Esophagus squamous epithelium (tissue), 5 donors: ENCODE data around the gene RPLP2. TPM values are rescaled to one million over a fixed set of nuclear protein-coding genes. Genes with fewer than 3 reads are reported as not detected.

Experiments used
- DNase-seq: peaks from one replicate; lab custom pipeline; 2025; lab: John Stamatoyannopoulos, UW
- H3K27ac ChIP-seq, 4 donors: fragments of 200-600 bp; sonication (generic); one replicate each; pipeline ENCODE4 v1.5.1; 2016 to 2019; ENCODE audit warnings: mild to moderate bottlenecking in 1 of 4
- H3K27me3 ChIP-seq, 4 donors: fragments of 200-600 bp; sonication (generic); 1 replicate in 3 of 4; 2 replicates in 1 of 4; pipeline versions ENCODE4 v1.5.1 to v1.6.0; 2017 to 2021; ENCODE audit warnings: antibody characterized with exemption in 1 of 4
- H3K36me3 ChIP-seq, 3 donors: fragments of 200-600 bp; sonication (generic); one replicate each; pipeline ENCODE4 v1.5.1; 2016 to 2019
- H3K4me1 ChIP-seq, 3 donors: fragments of 200-600 bp; sonication (generic); one replicate each; pipeline ENCODE4 v1.5.1; 2017 to 2019
- H3K4me3 ChIP-seq, 4 donors: fragments of 200-600 bp; sonication (generic); 1 replicate in 3 of 4; 2 replicates in 1 of 4; pipeline ENCODE4 v1.5.1; 2016 to 2019; ENCODE audit warnings: mild to moderate bottlenecking in 2 of 4, moderate library complexity in 1 of 4
- H3K9me3 ChIP-seq, 3 donors: fragments of 200-600 bp; sonication (generic); one replicate each; pipeline ENCODE4 v1.5.1; 2016 to 2019
- POLR2A ChIP-seq, 4 donors: fragments of 450-650 bp; IDR thresholded peaks; one replicate each; pipeline ENCODE4 v1.6.1; 2017; ENCODE audit warnings: antibody characterized with exemption in 4 of 4, mild to moderate bottlenecking in 4 of 4, moderate library complexity in 3 of 4
- WGBS, 2 donors: methylation state at CpG; one replicate each; pipeline ENCODE4 v1.1.5; 2018; 5-methylcytosine and 5-hydroxymethylcytosine counted together
- intact Hi-C: fragments of 100-400 bp; cut with DNase I; formaldehyde crosslinking; loops from one replicate; pipeline ENCODE4 v1.15.0; 2022
- total RNA-seq, 4 donors: library from RNA; depleted of rRNA; stranded (reverse); fragments of >200 nt; gene quantifications; one replicate each; pipeline ENCODE4 v1.1.0, GENCODE V29; 2016
- TF ChIP-seq, protein P1 (sequence below), 6 experiments: fragments of 450-650 bp in 4 of 6; fragments of 200-600 bp in 2 of 6; sonication (generic) in 2 of 6; IDR thresholded peaks; one replicate each; pipeline ENCODE4 v1.5.1; 2016 to 2019; ENCODE audit warnings: antibody characterized with exemption in 6 of 6, mild to moderate bottlenecking in 4 of 6, moderate library complexity in 4 of 6
- donor health status: DM: yes; HTN: yes; CAD: no.

RPLP2 gene
- total RNA-seq, 4 donors from 2014 or later = 232 to 871 (median 490) TPM

DNA sequence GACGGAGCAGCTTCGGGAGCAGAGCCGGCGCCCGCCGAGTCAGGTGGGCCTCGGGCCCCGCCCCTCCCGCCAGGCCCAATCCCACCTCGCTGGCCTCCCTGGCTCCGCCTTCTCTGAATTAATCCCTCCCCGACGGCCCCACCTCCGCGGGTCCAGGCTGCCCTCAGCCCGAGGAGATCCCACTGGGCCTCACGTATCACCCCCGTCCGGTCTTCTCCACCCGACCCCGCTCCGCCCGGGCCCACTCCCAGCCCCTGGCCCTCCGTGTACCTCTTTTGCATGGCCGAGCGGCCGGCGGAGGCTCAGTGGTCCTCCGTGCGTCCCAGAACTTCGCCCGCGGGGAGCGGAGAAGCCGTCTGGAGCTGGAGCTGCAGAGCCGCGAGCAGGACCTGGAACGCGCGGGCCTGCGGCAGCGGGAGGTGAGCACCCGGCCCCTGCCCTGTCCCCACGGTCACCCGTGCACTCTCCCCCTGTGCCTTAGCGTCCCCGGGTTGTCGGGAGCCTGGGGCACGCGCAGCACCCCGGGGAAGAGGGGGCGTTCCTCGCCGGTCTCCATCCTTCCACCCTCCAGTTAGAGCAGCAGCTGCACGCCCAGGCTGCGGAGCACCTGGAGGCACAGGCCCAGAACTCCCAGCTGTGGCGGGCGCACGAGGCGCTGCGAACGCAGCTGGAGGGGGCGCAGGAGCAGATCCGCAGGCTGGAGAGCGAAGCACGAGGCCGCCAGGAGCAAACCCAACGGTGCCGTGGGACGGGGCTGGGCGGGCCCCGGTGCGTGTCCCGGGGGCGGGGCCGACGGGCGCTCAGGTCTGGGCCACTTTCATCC, 20.7 kb downstream of the RPLP2 start:
- Histone ChIP-seq H3K4me3 (peak overlapping the region; percentile 1 to 62 (median 44)), H3K27ac (peak overlapping the region in 3 of 4 donors; percentile 65 to 80 (median 73)), H3K36me3 (peaks cover 0 to 6% (median 0%) of the 10 kb centered on the region in 3 donors), H3K27me3 (peaks cover 0 to 71% (median 7%) of the 10 kb centered on the region in 4 donors), H3K9me3 (no peaks in the 10 kb centered on the region), H3K4me1 (peaks cover 73 to 98% (median 79%) of the 10 kb centered on the region in 3 donors)
- intact Hi-C loops = no loop called here
- TF ChIP-seq, protein P1, sequence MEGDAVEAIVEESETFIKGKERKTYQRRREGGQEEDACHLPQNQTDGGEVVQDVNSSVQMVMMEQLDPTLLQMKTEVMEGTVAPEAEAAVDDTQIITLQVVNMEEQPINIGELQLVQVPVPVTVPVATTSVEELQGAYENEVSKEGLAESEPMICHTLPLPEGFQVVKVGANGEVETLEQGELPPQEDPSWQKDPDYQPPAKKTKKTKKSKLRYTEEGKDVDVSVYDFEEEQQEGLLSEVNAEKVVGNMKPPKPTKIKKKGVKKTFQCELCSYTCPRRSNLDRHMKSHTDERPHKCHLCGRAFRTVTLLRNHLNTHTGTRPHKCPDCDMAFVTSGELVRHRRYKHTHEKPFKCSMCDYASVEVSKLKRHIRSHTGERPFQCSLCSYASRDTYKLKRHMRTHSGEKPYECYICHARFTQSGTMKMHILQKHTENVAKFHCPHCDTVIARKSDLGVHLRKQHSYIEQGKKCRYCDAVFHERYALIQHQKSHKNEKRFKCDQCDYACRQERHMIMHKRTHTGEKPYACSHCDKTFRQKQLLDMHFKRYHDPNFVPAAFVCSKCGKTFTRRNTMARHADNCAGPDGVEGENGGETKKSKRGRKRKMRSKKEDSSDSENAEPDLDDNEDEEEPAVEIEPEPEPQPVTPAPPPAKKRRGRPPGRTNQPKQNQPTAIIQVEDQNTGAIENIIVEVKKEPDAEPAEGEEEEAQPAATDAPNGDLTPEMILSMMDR (IDR thresholded peaks at IDR 0.05) = no peak
- no peak for TF ChIP-seq POLR2A (IDR thresholded peaks at IDR 0.05)
- WGBS, 2 donors = 0% methylated on average over 5 of the region's 78 CpGs; no CpG with 5 or more reads in 1 of the 2 donors
- DNase-seq = no peak

DNA sequence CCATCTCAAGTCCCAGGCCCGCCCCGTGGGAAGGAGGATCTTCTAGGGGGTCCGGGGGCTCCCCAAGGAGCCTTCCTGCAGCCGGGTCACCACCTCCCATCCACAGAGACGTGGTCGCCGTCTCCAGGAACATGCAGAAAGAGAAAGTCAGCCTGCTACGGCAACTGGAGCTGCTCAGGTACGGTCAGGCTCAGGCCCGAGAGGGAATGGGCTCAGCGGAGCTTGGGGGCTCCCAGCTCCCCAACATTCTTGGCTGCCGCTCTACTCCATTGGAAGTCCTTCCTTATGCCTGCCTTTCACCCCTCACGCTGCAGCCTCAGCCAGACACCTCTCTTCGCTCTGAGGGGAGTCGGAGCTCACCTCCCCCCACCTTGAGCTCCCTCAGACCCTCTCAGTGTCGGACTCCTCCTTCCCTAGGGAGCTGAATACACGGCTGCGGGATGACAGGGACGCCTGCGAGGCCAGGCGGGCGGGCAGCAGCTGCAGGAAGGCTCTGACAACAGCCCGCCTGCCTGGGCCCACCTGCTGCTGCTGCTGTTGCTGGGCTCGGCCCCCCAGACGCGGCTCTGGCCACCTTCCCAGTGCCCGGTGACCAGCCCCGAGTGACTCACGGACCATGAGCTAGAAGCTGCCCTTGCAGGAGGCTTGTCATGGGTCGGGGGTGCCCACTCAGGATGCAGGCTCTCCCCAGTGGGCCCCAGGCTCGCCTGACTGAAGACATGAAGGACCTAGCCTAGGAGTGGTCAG, 21.5 kb downstream of the RPLP2 start:
- Histone ChIP-seq H3K9me3 (no peaks in the 10 kb centered on the region), H3K4me3 (peak overlapping the region; percentile 1 to 62 (median 44)), H3K27ac (no peak overlapping the region), H3K4me1 (peaks cover 73 to 97% (median 74%) of the 10 kb centered on the region in 3 donors), H3K27me3 (peaks cover 0 to 63% (median 7%) of the 10 kb centered on the region in 4 donors), H3K36me3 (peaks cover 0 to 6% (median 0%) of the 10 kb centered on the region in 3 donors)
- TF ChIP-seq POLR2A (IDR thresholded peaks at IDR 0.05) = no peak
- TF ChIP-seq, protein P1 (IDR thresholded peaks at IDR 0.05) = no peak
- intact Hi-C loops = no loop called here
- no peak for DNase-seq
- WGBS, 2 donors = 51 to 60% methylated on average over 4 to 8 of the region's 31 CpGs

DNA sequence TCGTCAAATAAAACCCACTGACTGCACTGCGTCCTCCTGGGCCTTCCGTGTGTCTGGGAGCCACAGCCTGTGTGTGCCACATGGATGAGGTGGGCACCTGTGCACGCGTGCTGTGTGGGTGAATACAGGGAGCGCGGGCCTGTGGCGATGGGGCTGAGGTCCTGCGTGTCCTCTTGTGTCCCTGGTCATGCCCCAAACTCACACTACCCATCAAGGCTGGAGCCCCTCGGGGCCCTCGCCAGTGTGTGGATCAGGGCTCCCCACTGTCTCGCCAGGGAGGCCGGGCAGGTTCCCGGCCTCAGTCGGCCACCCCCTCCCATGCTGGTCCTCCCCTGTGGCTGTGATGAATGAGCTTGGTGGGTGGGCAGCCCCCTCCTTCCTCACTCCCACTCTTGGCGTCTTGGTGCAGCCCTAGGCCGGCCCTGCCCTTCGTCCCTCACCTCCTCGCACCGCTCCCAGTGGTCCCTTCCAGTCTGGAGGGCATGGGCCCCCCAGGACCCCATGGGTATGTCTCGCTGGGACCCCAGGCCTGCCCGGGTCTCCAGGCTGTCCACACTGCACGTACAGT, 22.3 kb downstream of the RPLP2 start:
- Histone ChIP-seq H3K4me1 (peaks cover 66 to 96% (median 68%) of the 10 kb centered on the region in 3 donors), H3K36me3 (peaks cover 0 to 14% (median 2%) of the 10 kb centered on the region in 3 donors), H3K27ac (peak overlapping the region; percentile 72 to 94 (median 90)), H3K27me3 (peaks cover 0 to 55% (median 7%) of the 10 kb centered on the region in 4 donors), H3K9me3 (no peaks in the 10 kb centered on the region), H3K4me3 (peak overlapping the region; percentile 63 to 88 (median 73))
- WGBS, 2 donors = 66% methylated on average over 12 of the region's 23 CpGs; no CpG with 5 or more reads in 1 of the 2 donors
- intact Hi-C loops = no loop called here
- TF ChIP-seq, protein P1 (IDR thresholded peaks at IDR 0.05) = no peak
- TF ChIP-seq POLR2A (IDR thresholded peaks at IDR 0.05) = no peak
- no peak for DNase-seq

DNA sequence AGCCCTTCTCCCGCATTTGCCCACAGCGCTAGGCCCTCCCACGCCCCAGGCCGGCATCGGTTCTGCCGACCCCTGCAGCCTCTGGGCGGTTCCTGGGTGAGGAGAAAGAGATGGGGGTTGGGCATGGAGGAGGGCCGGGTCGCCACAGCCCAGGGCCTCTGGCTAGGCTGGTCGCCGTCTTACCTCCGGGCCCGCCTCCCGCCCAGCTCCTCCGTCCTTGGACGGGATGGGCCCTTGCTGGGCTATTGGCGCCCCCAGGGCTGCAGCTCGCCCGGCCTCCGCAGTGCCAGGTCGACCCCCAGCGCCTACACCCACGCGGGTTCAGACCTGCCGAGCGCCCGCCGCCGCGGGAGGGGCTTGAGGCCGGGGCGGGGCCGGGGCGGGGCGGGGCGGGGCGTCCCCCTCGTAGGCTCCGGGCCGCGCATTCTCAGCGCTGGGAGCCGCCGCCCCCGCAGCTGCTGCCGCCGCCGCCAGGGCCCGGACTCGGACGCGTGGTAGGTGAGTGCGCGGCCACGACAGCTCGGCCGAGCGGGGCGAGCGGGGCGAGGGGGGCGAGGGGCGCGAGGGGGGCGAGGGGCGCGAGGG, 22.9 kb downstream of the RPLP2 start, which contains the start of gene CD151:
TSS of gene CD151 (plus strand) at position 424 of the 585 bp plus-strand sequence. CDS start 3,118 bp downstream, outside the sequence.
- Histone ChIP-seq H3K27me3 (peaks cover 0 to 50% (median 7%) of the 10 kb centered on the region in 4 donors), H3K9me3 (no peaks in the 10 kb centered on the region), H3K36me3 (peaks cover 0 to 20% (median 6%) of the 10 kb centered on the region in 3 donors), H3K4me3 (peak within 1 kb of the TSS; percentile 63 to 88 (median 73)), H3K27ac (peak within 1 kb of the TSS; percentile 86 to 94 (median 92)), H3K4me1 (peaks cover 61 to 96% (median 64%) of the 10 kb centered on the region in 3 donors)
- DNase-seq = no peak
- no peak for TF ChIP-seq POLR2A (IDR thresholded peaks at IDR 0.05)
- TF ChIP-seq, protein P1 (IDR thresholded peaks at IDR 0.05) = no peak
- no CpG with 5 or more reads among the region's 67 CpGs for WGBS, 2 donors
- intact Hi-C loops = no loop called here
